ENCODE measurements around the gene MYOG. TPM values are rescaled to one million over a fixed set of nuclear protein-coding genes. Genes with fewer than 3 reads are reported as not detected.

MYOG gene
- total RNA-seq, 2 donors from 2014 or later: 4.4 TPM; not detected in 1

DNA sequence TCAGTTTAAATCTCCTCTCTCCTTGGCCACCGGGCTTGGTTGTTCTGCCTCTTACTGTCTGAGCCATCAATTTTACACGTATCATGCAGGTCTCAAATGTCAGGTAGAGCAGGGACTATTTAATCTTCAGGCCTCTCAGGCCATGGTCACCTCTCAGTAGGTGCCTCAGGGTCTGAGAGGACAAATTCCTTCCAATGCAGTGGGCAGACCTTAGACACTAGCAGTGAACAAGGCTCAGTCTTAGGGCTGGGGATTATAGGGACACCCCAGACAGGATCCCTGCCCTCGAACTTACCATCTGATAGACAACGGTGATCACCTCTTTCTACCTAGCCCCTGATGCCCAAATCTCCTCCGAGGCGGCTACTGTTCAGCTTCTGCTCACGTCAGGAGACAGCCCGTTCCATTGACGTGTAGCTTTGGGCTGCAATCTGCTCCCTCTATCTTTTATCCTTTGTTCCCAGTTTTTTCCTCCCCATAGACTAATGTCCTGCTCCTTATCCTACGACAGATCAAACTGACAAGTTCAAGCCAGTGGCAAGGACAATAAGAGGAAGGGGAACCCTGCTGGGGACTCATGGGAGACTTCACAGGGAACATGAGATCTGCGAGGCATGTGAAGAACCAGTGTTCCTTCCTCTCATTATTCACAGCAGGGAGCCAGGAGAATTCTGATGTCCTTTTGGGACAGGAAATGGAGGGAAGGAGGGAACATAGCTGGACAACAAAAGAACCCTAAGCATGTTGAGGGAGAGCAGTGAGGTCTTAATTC is 1.4 kb upstream of the MYOG start:
- TF ChIP-seq POLR2AphosphoS5 (IDR thresholded peaks at IDR 0.05) (no peak), POLR2A (IDR thresholded peaks at IDR 0.05) (no peak)
- TF ChIP-seq, protein P1, sequence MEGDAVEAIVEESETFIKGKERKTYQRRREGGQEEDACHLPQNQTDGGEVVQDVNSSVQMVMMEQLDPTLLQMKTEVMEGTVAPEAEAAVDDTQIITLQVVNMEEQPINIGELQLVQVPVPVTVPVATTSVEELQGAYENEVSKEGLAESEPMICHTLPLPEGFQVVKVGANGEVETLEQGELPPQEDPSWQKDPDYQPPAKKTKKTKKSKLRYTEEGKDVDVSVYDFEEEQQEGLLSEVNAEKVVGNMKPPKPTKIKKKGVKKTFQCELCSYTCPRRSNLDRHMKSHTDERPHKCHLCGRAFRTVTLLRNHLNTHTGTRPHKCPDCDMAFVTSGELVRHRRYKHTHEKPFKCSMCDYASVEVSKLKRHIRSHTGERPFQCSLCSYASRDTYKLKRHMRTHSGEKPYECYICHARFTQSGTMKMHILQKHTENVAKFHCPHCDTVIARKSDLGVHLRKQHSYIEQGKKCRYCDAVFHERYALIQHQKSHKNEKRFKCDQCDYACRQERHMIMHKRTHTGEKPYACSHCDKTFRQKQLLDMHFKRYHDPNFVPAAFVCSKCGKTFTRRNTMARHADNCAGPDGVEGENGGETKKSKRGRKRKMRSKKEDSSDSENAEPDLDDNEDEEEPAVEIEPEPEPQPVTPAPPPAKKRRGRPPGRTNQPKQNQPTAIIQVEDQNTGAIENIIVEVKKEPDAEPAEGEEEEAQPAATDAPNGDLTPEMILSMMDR (IDR thresholded peaks at IDR 0.05): no peak
- Histone ChIP-seq H3K27ac (no peak overlapping the region), H3K4me3 (no peak overlapping the region), H3K36me3 (no peaks in the 10 kb centered on the region), H3K27me3 (replicated peaks; ENCODE audit: insufficient read depth) (no peaks in the 10 kb centered on the region), H3K4me1 (replicated peaks) (no peaks in the 10 kb centered on the region), H3K9me3 (no peaks in the 10 kb centered on the region)
- intact Hi-C loops (cut with DNase I): no loop called here
- 82% methylated on average over 11 of the region's 11 CpGs for WGBS
- no peak for DNase-seq (ENCODE audit: low spot score)

DNA sequence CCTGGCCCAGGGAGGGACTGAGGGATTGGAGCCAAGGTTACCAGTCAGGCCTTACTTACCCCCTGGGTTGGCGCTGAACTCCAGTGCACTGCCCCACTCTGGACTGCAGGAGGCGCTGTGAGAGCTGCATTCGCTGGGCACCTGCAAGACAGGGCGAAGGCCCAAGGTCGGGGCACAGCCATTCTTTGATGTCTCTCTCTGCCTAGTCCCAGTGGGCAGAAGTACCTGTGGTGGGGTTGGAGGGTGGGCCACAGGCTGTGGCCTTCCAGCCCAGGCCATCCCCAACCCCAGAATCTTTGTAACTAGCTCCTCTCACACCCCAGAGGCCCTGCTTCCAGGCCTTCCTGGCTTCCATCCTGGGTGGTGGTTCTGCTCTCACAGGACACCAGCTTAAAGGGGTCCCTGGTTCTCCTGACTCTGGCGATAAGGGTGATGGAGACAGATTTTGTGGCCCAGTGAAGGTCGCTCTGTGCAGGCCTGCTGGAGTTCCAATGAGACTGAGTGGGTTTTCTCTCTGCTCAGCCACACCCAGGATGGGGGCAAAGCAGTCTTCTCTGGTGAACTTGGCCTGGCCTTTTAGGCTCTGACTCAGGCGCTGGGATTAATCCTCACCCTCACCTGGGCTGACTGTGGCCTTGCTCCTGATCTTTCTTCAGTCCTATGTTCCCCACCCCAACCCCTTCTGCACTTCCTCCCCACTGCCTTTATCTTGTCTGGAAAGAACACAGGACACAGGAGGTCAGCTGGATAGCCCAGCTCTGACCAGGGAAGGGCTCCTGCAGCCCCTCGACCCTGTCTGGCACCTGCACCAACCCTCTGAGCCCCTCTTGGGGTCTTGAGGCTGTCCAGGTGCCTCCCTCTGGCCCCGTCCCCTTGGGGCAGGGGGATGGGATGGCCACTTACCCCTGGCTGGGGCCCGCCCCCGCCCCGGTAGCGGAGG is 954 bp downstream of the MYOG start:
- H3K27me3 ChIP-seq (replicated peaks; ENCODE audit: insufficient read depth): no peaks in the 10 kb centered on the region
- no peak overlapping the region for H3K4me3 ChIP-seq
- WGBS: 93% methylated on average over 14 of the region's 14 CpGs
- no peaks in the 10 kb centered on the region for H3K4me1 ChIP-seq (replicated peaks)
- intact Hi-C loops (cut with DNase I): no loop called here
- H3K9me3 ChIP-seq: no peaks in the 10 kb centered on the region
- no peaks in the 10 kb centered on the region for H3K36me3 ChIP-seq
- DNase-seq (ENCODE audit: low spot score): no peak
- TF ChIP-seq, protein P1 (IDR thresholded peaks at IDR 0.05): no peak
- TF ChIP-seq POLR2AphosphoS5 (IDR thresholded peaks at IDR 0.05): no peak
- TF ChIP-seq POLR2A (IDR thresholded peaks at IDR 0.05): no peak
- no peak overlapping the region for H3K27ac ChIP-seq

DNA sequence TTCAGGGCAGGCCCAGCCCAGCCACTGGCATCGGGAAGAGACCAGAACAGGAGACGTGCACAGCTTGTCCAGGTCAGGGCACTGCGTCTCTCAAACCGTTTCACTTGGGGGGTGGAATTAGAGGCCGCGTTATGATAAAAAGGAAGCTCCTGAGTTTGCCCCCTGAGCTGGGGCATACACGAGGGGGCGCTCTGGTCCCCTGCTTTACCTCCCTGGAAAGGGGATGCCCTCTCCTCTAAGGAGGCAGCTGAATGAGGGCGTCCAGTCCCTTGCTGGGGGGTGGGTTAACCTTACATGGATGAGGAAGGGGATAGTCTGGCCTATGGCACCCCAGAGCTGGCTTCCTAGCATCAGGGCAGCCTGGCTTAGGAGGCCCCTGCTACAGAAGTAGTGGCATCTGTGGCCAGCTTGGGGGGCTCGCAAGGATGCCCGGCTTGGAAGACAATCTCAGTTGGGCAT is 2.3 kb downstream of the MYOG start:
- H3K27ac ChIP-seq: no peak overlapping the region
- no peaks in the 10 kb centered on the region for H3K4me1 ChIP-seq (replicated peaks)
- DNase-seq (ENCODE audit: low spot score): no peak
- 78% methylated on average over 11 of the region's 11 CpGs for WGBS
- no peaks in the 10 kb centered on the region for H3K27me3 ChIP-seq (replicated peaks; ENCODE audit: insufficient read depth)
- H3K4me3 ChIP-seq: no peak overlapping the region
- TF ChIP-seq POLR2AphosphoS5 (IDR thresholded peaks at IDR 0.05): no peak
- no peak for TF ChIP-seq POLR2A (IDR thresholded peaks at IDR 0.05)
- TF ChIP-seq, protein P1 (IDR thresholded peaks at IDR 0.05): no peak
- intact Hi-C loops (cut with DNase I): no loop called here
- no peaks in the 10 kb centered on the region for H3K9me3 ChIP-seq
- no peaks in the 10 kb centered on the region for H3K36me3 ChIP-seq

DNA sequence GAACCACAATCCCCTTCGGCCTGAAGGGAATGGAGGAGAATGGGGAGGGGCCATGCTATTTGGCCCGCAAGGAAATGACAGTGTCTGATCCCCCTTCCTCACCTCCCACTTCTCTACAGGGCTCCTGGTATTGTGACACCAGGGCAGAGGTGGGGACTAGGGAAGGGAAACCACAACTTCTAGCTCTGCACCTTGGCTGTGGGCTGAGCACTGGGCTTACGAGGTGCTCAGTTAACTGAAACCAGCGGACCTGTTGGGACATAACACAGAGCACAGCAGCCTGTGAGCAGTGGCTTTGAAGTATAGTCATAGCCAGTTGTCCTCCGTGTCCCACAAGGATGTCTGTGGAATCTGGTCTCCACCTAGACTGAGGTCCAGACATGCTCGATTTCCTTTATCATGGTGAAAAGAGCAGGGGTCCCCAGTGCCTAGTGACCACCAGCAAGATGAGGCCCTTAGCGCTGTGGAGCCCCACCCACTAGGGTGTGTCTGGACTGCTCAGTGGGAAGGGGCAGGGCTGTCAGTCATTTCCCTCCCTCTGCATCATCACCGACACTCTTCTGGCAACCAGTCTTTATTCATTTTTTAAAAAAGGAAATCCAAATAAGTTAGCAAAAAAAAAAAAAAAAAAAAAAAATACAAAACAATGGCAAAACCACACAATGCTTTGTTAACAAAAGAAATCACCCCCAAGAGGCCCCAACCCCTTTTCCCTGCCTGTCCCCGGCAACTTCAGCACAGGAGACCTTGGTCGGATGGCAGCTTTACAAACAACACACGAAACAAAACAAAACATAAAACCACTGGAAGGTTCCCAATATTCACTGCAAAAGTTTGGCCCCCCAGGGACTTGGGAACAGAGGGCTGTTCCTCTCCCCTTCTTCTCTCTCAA is 3.0 kb downstream of the MYOG start:
- Histone ChIP-seq H3K27ac (no peak overlapping the region), H3K4me1 (replicated peaks) (no peaks in the 10 kb centered on the region), H3K36me3 (no peaks in the 10 kb centered on the region), H3K4me3 (no peak overlapping the region), H3K9me3 (no peaks in the 10 kb centered on the region), H3K27me3 (replicated peaks; ENCODE audit: insufficient read depth) (no peaks in the 10 kb centered on the region)
- intact Hi-C loops (cut with DNase I): no loop called here
- no peak for TF ChIP-seq POLR2AphosphoS5 (IDR thresholded peaks at IDR 0.05)
- 65% methylated on average over 11 of the region's 11 CpGs for WGBS
- DNase-seq (ENCODE audit: low spot score): no peak

DNA sequence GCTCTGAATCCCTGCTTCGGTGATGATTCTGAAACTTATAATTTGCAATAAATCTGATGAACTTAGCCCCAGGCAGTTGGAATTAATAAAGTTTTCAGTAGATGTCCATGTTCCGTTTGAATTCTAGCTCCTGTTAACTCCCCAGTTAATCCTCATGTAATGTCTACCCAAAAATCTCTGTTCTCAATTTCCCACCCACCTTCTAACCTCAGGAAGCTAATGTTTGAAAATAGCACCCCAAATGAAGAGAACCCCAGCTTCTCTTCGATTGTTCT is 3.6 kb downstream of the MYOG start:
- Histone ChIP-seq H3K27ac (no peak overlapping the region), H3K36me3 (no peaks in the 10 kb centered on the region), H3K27me3 (replicated peaks; ENCODE audit: insufficient read depth) (no peaks in the 10 kb centered on the region), H3K9me3 (no peaks in the 10 kb centered on the region), H3K4me3 (no peak overlapping the region), H3K4me1 (replicated peaks) (no peaks in the 10 kb centered on the region)
- intact Hi-C loops (cut with DNase I): no loop called here
- 79% methylated on average over 3 of the region's 3 CpGs for WGBS
- DNase-seq (ENCODE audit: low spot score): no peak
- no peak for TF ChIP-seq POLR2A (IDR thresholded peaks at IDR 0.05)
- TF ChIP-seq POLR2AphosphoS5 (IDR thresholded peaks at IDR 0.05): no peak
- TF ChIP-seq, protein P1 (IDR thresholded peaks at IDR 0.05): no peak

All from prostate gland (tissue), 2 donors.